Uterus (tissue), 4 donors: ENCODE results near the gene OLFML2A. TPM values are rescaled to one million over a fixed set of nuclear protein-coding genes. Genes with fewer than 3 reads are reported as not detected.

ENCODE experiments used
- DNase-seq, 2 donors: peaks; one replicate each; pipeline ENCODE4 v3.0.0-alpha.2; 2019 to 2020
- H3K27ac ChIP-seq, 2 donors: fragments of 200-600 bp; sonication (generic); 1 replicate in 1 of 2; 2 replicates in 1 of 2; pipeline ENCODE4 v1.5.1; 2016 to 2018
- H3K27me3 ChIP-seq, 2 donors: fragments of 200-600 bp; sonication (generic); one replicate each; pipeline ENCODE4 v1.5.1; 2018 to 2019; ENCODE audit warnings: control low read depth in 1 of 2
- H3K36me3 ChIP-seq, 2 donors: fragments of 200-600 bp; sonication (generic); one replicate each; pipeline ENCODE4 v1.5.1; 2019; ENCODE audit warnings: control low read depth in 1 of 2
- H3K4me1 ChIP-seq, 2 donors: fragments of 200-600 bp; sonication (generic); one replicate each; pipeline ENCODE4 v1.5.1; 2018 to 2019; ENCODE audit warnings: control low read depth in 1 of 2
- H3K4me3 ChIP-seq, 2 donors: fragments of 200-600 bp; sonication (generic); 1 replicate in 1 of 2; 2 replicates in 1 of 2; pipeline ENCODE4 v1.5.1; 2018 to 2019; ENCODE audit warnings: mild to moderate bottlenecking in 1 of 2
- H3K9me3 ChIP-seq, 2 donors: fragments of 200-600 bp; sonication (generic); one replicate each; pipeline ENCODE4 v1.5.1; 2019; ENCODE audit warnings: control low read depth in 1 of 2
- POLR2A ChIP-seq, 2 donors: fragments of 450-650 bp; IDR thresholded peaks; one replicate each; pipeline ENCODE4 v1.6.1; 2016; ENCODE audit warnings: antibody characterized with exemption in 2 of 2, mild to moderate bottlenecking in 1 of 2, moderate library complexity in 1 of 2
- intact Hi-C: fragments of 100-400 bp; cut with DNase I; formaldehyde crosslinking; loops from one replicate; pipeline ENCODE4 v1.15.1; 2023; ENCODE audit warnings: low total_unique reads
- total RNA-seq, 4 donors: library from RNA; depleted of rRNA in 3 of 4; stranded (reverse); fragments of >200 nt in 3 of 4; gene quantifications; one replicate each; pipeline versions ENCODE4 v1.1.0 to v1.2.4, GENCODE V29; 2014 to 2023
- TF ChIP-seq, protein P1 (sequence below), 4 experiments: fragments of 200-600 bp in 2 of 4; fragments of 450-650 bp in 2 of 4; sonication (generic) in 2 of 4; IDR thresholded peaks; one replicate each; pipeline ENCODE4 v1.5.1; 2016 to 2019; ENCODE audit warnings: antibody characterized with exemption in 4 of 4, mild to moderate bottlenecking in 2 of 4, moderate library complexity in 1 of 4
- donor health status: DM: yes; HTN: yes; CAD: no.

The OLFML2A gene
- total RNA-seq, 4 donors from 2014 or later: 21.3 to 86.5 (median 71.8) TPM

- H3K36me3 ChIP-seq: no peaks in the 10 kb centered on the region
- peaks cover 0 to 10% of the 10 kb centered on the region in 2 donors for H3K4me1 ChIP-seq
- peak overlapping the region; percentile 84 to 89 for H3K27ac ChIP-seq
- H3K9me3 ChIP-seq: no peaks in the 10 kb centered on the region
- H3K27me3 ChIP-seq: no peaks in the 10 kb centered on the region
- no peak for TF ChIP-seq POLR2A (IDR thresholded peaks at IDR 0.05)
- TF ChIP-seq, protein P1, sequence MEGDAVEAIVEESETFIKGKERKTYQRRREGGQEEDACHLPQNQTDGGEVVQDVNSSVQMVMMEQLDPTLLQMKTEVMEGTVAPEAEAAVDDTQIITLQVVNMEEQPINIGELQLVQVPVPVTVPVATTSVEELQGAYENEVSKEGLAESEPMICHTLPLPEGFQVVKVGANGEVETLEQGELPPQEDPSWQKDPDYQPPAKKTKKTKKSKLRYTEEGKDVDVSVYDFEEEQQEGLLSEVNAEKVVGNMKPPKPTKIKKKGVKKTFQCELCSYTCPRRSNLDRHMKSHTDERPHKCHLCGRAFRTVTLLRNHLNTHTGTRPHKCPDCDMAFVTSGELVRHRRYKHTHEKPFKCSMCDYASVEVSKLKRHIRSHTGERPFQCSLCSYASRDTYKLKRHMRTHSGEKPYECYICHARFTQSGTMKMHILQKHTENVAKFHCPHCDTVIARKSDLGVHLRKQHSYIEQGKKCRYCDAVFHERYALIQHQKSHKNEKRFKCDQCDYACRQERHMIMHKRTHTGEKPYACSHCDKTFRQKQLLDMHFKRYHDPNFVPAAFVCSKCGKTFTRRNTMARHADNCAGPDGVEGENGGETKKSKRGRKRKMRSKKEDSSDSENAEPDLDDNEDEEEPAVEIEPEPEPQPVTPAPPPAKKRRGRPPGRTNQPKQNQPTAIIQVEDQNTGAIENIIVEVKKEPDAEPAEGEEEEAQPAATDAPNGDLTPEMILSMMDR (IDR thresholded peaks at IDR 0.05): no peak
- intact Hi-C loops: no loop called here
- DNase-seq: peak; percentile 89 to 95
- H3K4me3 ChIP-seq: no peak overlapping the region
Observed at GRCh38 chr9:124812441-124812876, 35.5 kb downstream of the OLFML2A start.

GRCh38 chr9:124813041-124813440 is 36.1 kb downstream of the OLFML2A start:
- Histone ChIP-seq H3K27me3 (no peaks in the 10 kb centered on the region), H3K4me1 (peaks cover 0 to 10% of the 10 kb centered on the region in 2 donors), H3K4me3 (no peak overlapping the region), H3K9me3 (no peaks in the 10 kb centered on the region), H3K27ac (peak overlapping the region; percentile 84 to 89), H3K36me3 (no peaks in the 10 kb centered on the region)
- DNase-seq: no peak
- intact Hi-C loops: no loop called here
- TF ChIP-seq POLR2A (IDR thresholded peaks at IDR 0.05): no peak
- TF ChIP-seq, protein P1 (IDR thresholded peaks at IDR 0.05): no peak

DNA sequence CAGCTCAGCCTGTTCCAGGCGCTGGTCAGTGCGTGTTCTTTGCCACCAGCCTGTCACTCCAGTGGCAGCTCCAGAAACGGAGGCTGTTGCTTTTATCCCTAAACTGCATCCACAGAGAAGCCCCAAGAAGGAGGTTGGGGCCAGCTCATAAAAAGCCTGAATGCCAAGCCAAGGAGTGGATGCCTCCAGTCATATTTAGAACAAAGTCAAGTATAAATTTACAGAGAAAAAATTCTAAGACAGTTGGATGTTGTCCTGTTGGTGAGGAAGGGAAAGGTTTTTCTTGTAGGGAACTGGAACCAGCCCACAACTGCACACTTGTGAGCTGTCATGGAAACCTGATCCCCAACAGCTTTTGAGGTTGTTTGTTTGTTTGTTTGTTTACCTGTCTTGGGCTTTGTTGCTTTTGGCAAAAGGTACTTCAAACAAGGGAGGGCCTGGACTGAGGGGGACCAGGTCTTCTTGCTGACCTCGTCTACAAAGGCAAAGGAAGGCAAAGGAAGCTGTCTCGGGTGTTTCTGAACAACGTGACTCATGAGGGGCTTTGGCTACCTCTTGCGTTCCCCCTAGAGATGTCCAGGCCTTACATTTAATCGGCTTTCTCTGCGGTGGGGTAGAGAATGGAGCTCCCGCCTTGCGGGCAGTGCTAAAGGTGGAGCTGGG is 36.7 kb downstream of the OLFML2A start:
- no peaks in the 10 kb centered on the region for H3K36me3 ChIP-seq
- H3K27ac ChIP-seq: peak overlapping the region; percentile 84 to 89
- DNase-seq: no peak
- no peak for TF ChIP-seq POLR2A (IDR thresholded peaks at IDR 0.05)
- TF ChIP-seq, protein P1 (IDR thresholded peaks at IDR 0.05): no peak
- H3K9me3 ChIP-seq: no peaks in the 10 kb centered on the region
- H3K4me1 ChIP-seq: peaks cover 0 to 10% of the 10 kb centered on the region in 2 donors
- no peaks in the 10 kb centered on the region for H3K27me3 ChIP-seq
- H3K4me3 ChIP-seq: no peak overlapping the region
- intact Hi-C loops: no loop called here

- H3K27me3 ChIP-seq: no peaks in the 10 kb centered on the region
- no peaks in the 10 kb centered on the region for H3K9me3 ChIP-seq
- H3K27ac ChIP-seq: peak overlapping the region; percentile 84 to 89
- intact Hi-C loops: no loop called here
- H3K4me1 ChIP-seq: peaks cover 0 to 10% of the 10 kb centered on the region in 2 donors
- DNase-seq: no peak
- TF ChIP-seq, protein P1 (IDR thresholded peaks at IDR 0.05): no peak
- no peak for TF ChIP-seq POLR2A (IDR thresholded peaks at IDR 0.05)
- H3K36me3 ChIP-seq: no peaks in the 10 kb centered on the region
- H3K4me3 ChIP-seq: no peak overlapping the region
Observed at GRCh38 chr9:124814164-124814535, 37.2 kb downstream of the OLFML2A start.

GRCh38 chr9:124815601-124816000 is 38.7 kb downstream of the OLFML2A start:
- Histone ChIP-seq H3K27ac (no peak overlapping the region), H3K27me3 (no peaks in the 10 kb centered on the region), H3K36me3 (no peaks in the 10 kb centered on the region), H3K4me1 (peaks cover 0 to 10% of the 10 kb centered on the region in 2 donors), H3K9me3 (no peaks in the 10 kb centered on the region), H3K4me3 (no peak overlapping the region)
- intact Hi-C loops: no loop called here
- no peak for DNase-seq
- TF ChIP-seq POLR2A (IDR thresholded peaks at IDR 0.05): no peak
- TF ChIP-seq, protein P1 (IDR thresholded peaks at IDR 0.05): no peak
